ENCODE data around the gene PFDN6. TPM values are rescaled to one million over a fixed set of nuclear protein-coding genes. Genes with fewer than 3 reads are reported as not detected.
"Not testable (repeated sequence)": the region's sequence is repeated elsewhere in the genome, so short reads cannot be mapped to it uniquely, and the experiment has no call there.

The PFDN6 gene
- total RNA-seq, 2 experiments from 2014 or later = 67.9 to 81.3 TPM

- H3K36me3 Mint-ChIP-seq (ENCODE audit: low read depth) = peaks cover 25% of the 10 kb centered on the region
- no peak overlapping the region for H3K27ac Mint-ChIP-seq
- H3K9me3 Mint-ChIP-seq = no peaks in the 10 kb centered on the region
- intact Hi-C loops (cut with micrococcal nuclease) = no loop called here
- H3K4me3 Mint-ChIP-seq = no peak overlapping the region
- peaks cover 26% of the 10 kb centered on the region for H3K4me1 Mint-ChIP-seq (ENCODE audit: low read depth)
- no peaks in the 10 kb centered on the region for H3K27me3 Mint-ChIP-seq (ENCODE audit: low read depth)
- CTCF ChIA-PET = no interaction called here
- no peak for DNase-seq
Measured at GRCh38 chr6:33254591-33254990, 34.8 kb upstream of the PFDN6 start.

- Mint-ChIP-seq H3K9me3 (no peaks in the 10 kb centered on the region), H3K27me3 (ENCODE audit: low read depth) (no peaks in the 10 kb centered on the region)
Measured at GRCh38 chr6:33259032-33259431, 30.4 kb upstream of the PFDN6 start.

GRCh38 chr6:33262490-33262889, 26.9 kb upstream of the PFDN6 start:
- H3K36me3 Mint-ChIP-seq (ENCODE audit: low read depth) = peaks cover 36% of the 10 kb centered on the region
- H3K4me3 Mint-ChIP-seq; H3K27ac Mint-ChIP-seq; H3K4me1 Mint-ChIP-seq (ENCODE audit: low read depth); intact Hi-C loops (cut with micrococcal nuclease); DNase-seq; H3K9me3 Mint-ChIP-seq; H3K27me3 Mint-ChIP-seq (ENCODE audit: low read depth): not testable (repeated sequence)
- CTCF ChIA-PET = interaction anchor here (0.5 to 2.0 kb wide), 3 partner anchors 12 to 115 kb away, joined by 3 to 6 read pairs (median 4); no protein-coding TSS in a partner anchor

More at GRCh38 chr6:33259032-33259431, 30.4 kb upstream of the PFDN6 start:
- no peak overlapping the region for H3K4me3 Mint-ChIP-seq
- CTCF ChIA-PET = interaction anchor here (1.7 kb wide), 1 partner anchor 10 kb away, joined by 5 read pairs; no protein-coding TSS in a partner anchor
- intact Hi-C loops (cut with micrococcal nuclease) = no loop called here
- peaks cover 4% of the 10 kb centered on the region for H3K4me1 Mint-ChIP-seq (ENCODE audit: low read depth)
- no peak overlapping the region for H3K27ac Mint-ChIP-seq
- no peak for DNase-seq
- H3K36me3 Mint-ChIP-seq (ENCODE audit: low read depth) = peaks cover 19% of the 10 kb centered on the region

- Mint-ChIP-seq H3K4me1 (ENCODE audit: low read depth) (peaks cover 5% of the 10 kb centered on the region), H3K4me3 (no peak overlapping the region), H3K36me3 (ENCODE audit: low read depth) (peaks cover 37% of the 10 kb centered on the region), H3K27ac (no peak overlapping the region), H3K9me3 (no peaks in the 10 kb centered on the region), H3K27me3 (ENCODE audit: low read depth) (no peaks in the 10 kb centered on the region)
- intact Hi-C loops (cut with micrococcal nuclease) = no loop called here
- DNase-seq = no peak
- CTCF ChIA-PET = no interaction called here
Measured at GRCh38 chr6:33264015-33264414, 25.4 kb upstream of the PFDN6 start.

GRCh38 chr6:33271117-33271467, 18.3 kb upstream of the PFDN6 start:
- peak overlapping the region; percentile 99 for H3K4me3 Mint-ChIP-seq
- no peaks in the 10 kb centered on the region for H3K9me3 Mint-ChIP-seq
- CTCF ChIA-PET = interaction anchor here (0.8 to 2.8 kb wide), 5 partner anchors 20 to 73 kb away, joined by 3 to 9 read pairs (median 6); partner anchors contain the start of gene RGL2
- no peak for DNase-seq
- no peaks in the 10 kb centered on the region for H3K27me3 Mint-ChIP-seq (ENCODE audit: low read depth)
- peaks cover 64% of the 10 kb centered on the region for H3K36me3 Mint-ChIP-seq (ENCODE audit: low read depth)
- H3K4me1 Mint-ChIP-seq (ENCODE audit: low read depth) = peaks cover 39% of the 10 kb centered on the region
- H3K27ac Mint-ChIP-seq = peak overlapping the region; percentile 100
- intact Hi-C loops (cut with micrococcal nuclease) = loop anchor here (1.0 to 10.0 kb wide), 8 partner anchors 18 to 304 kb away; partner anchors contain the start of genes CUTA, PFDN6, RXRB and SLC39A7

GRCh38 chr6:33271468-33272274, 17.7 kb upstream of the PFDN6 start, which contains the start of the genes RPS18 and VPS52:
Gene RPS18 (plus strand): TSS chr6:33272075. CDS start chr6:33272120, 45 bp downstream.
Gene VPS52 (minus strand): TSS chr6:33271876. CDS start chr6:33271675, 201 bp downstream.
- H3K27me3 Mint-ChIP-seq (ENCODE audit: low read depth) = no peaks in the 10 kb centered on the region
- H3K4me1 Mint-ChIP-seq (ENCODE audit: low read depth) = peaks cover 45% of the 10 kb centered on the region
- DNase-seq = peak; percentile 95
- intact Hi-C loops (cut with micrococcal nuclease) = loop anchor here (1.0 to 10.0 kb wide), 11 partner anchors 18 to 303 kb away; partner anchors contain the start of genes CUTA, KIFC1, PFDN6 and RXRB
- peaks cover 65% of the 10 kb centered on the region for H3K36me3 Mint-ChIP-seq (ENCODE audit: low read depth)
- peak within 1 kb of the TSS; percentile 99 for H3K4me3 Mint-ChIP-seq
- peak within 1 kb of the TSS; percentile 100 for H3K27ac Mint-ChIP-seq
- no peaks in the 10 kb centered on the region for H3K9me3 Mint-ChIP-seq
- CTCF ChIA-PET = interaction anchor here (0.8 to 2.8 kb wide), 5 partner anchors 21 to 72 kb away, joined by 3 to 9 read pairs (median 6); partner anchors contain the start of gene RGL2

GRCh38 chr6:33272275-33273128, 16.9 kb upstream of the PFDN6 start:
- DNase-seq = no peak
- Mint-ChIP-seq H3K4me1 (ENCODE audit: low read depth) (peaks cover 46% of the 10 kb centered on the region), H3K27ac (peak overlapping the region; percentile 100), H3K36me3 (ENCODE audit: low read depth) (peaks cover 60% of the 10 kb centered on the region), H3K9me3 (no peaks in the 10 kb centered on the region), H3K4me3 (peak overlapping the region; percentile 99), H3K27me3 (ENCODE audit: low read depth) (no peaks in the 10 kb centered on the region)
- intact Hi-C loops (cut with micrococcal nuclease) = loop anchor here (1.0 to 10.0 kb wide), 4 partner anchors 51 to 302 kb away; partner anchors contain the start of gene KIFC1
- CTCF ChIA-PET = interaction anchor here (0.5 to 2.8 kb wide), 3 partner anchors 16 to 24 kb away, joined by 3 to 9 read pairs (median 3); partner anchors contain the start of gene WDR46

GRCh38 chr6:33273129-33273923, 16.1 kb upstream of the PFDN6 start:
- intact Hi-C loops (cut with micrococcal nuclease) = loop anchor here (10.0 kb wide), 1 partner anchor 301 kb away; no protein-coding TSS in a partner anchor
- CTCF ChIA-PET = interaction anchor here (0.5 kb wide), 1 partner anchor 25 kb away, joined by 3 read pairs; no protein-coding TSS in a partner anchor
- peaks cover 54% of the 10 kb centered on the region for H3K36me3 Mint-ChIP-seq (ENCODE audit: low read depth)
- peak overlapping the region; percentile 100 for H3K27ac Mint-ChIP-seq
- no peaks in the 10 kb centered on the region for H3K9me3 Mint-ChIP-seq
- H3K4me3 Mint-ChIP-seq = peak overlapping the region; percentile 99
- peaks cover 50% of the 10 kb centered on the region for H3K4me1 Mint-ChIP-seq (ENCODE audit: low read depth)
- H3K27me3 Mint-ChIP-seq (ENCODE audit: low read depth) = no peaks in the 10 kb centered on the region
- DNase-seq = no peak

- Mint-ChIP-seq H3K36me3 (ENCODE audit: low read depth) (peaks cover 54% of the 10 kb centered on the region), H3K27ac (peak overlapping the region; percentile 76), H3K27me3 (ENCODE audit: low read depth) (no peaks in the 10 kb centered on the region), H3K9me3 (no peaks in the 10 kb centered on the region), H3K4me3 (peak overlapping the region; percentile 99), H3K4me1 (ENCODE audit: low read depth) (peaks cover 57% of the 10 kb centered on the region)
- no peak for DNase-seq
- CTCF ChIA-PET = no interaction called here
- intact Hi-C loops (cut with micrococcal nuclease) = loop anchor here (10.0 kb wide), 1 partner anchor 301 kb away; no protein-coding TSS in a partner anchor
Measured at GRCh38 chr6:33273924-33274902, 15.2 kb upstream of the PFDN6 start.

GRCh38 chr6:33275795-33276580, 13.4 kb upstream of the PFDN6 start:
- CTCF ChIA-PET = interaction anchor here (2.2 to 3.0 kb wide), 4 partner anchors 13 to 69 kb away, joined by 7 to 21 read pairs (median 10); partner anchors contain the start of genes PFDN6 and WDR46
- H3K36me3 Mint-ChIP-seq (ENCODE audit: low read depth) = peaks cover 52% of the 10 kb centered on the region
- DNase-seq; H3K9me3 Mint-ChIP-seq; H3K27me3 Mint-ChIP-seq (ENCODE audit: low read depth): not testable (repeated sequence)
- peak overlapping the region; percentile 87 for H3K27ac Mint-ChIP-seq
- H3K4me3 Mint-ChIP-seq = peak overlapping the region; percentile 99
- intact Hi-C loops (cut with micrococcal nuclease) = loop anchor here (10.0 kb wide), 1 partner anchor 299 kb away; no protein-coding TSS in a partner anchor
- H3K4me1 Mint-ChIP-seq (ENCODE audit: low read depth) = peaks cover 45% of the 10 kb centered on the region

Data from activated naive CD4-positive, alpha-beta T cell treated with anti-CD3 and anti-CD28 coated beads for 36 hours (primary cell).